CD4-positive, alpha-beta T cell (primary cell): ENCODE measurements around the gene ANXA4. TPM values are rescaled to one million over a fixed set of nuclear protein-coding genes. Genes with fewer than 3 reads are reported as not detected.
"Not testable (repeated sequence)": the region's sequence is repeated elsewhere in the genome, so short reads cannot be mapped to it uniquely, and the experiment has no call there.

Experiments used
- ATAC-seq: fragments of 200-7000 bp; cut with Tn5 transposase; one replicate; pipeline ENCODE4 v1.10.0; 2022; ENCODE audit warnings: mild to moderate bottlenecking; ENCODE audit not compliant: poor library complexity
- CTCF ChIA-PET: fragments of 350-600 bp; sonication (Branson Sonifier 250); formaldehyde crosslinking; loops from one replicate; lab custom pipeline; 2021; ENCODE audit warnings: antibody characterized with exemption, inconsistent platforms; lab: Charles Lee
- POLR2A ChIA-PET: fragments of 350-600 bp; sonication (Branson Sonifier 250); formaldehyde crosslinking; loops from one replicate; lab custom pipeline; 2021; ENCODE audit warnings: antibody characterized with exemption, inconsistent platforms; lab: Charles Lee
- DNase-seq, 14 experiments: peaks; one replicate each; pipeline ENCODE4 v3.0.0-alpha.2; 2013 to 2020; ENCODE audit warnings: mixed read lengths in 2 of 14
- H3K27ac ChIP-seq, 2 donors: one replicate each; pipeline versions ENCODE4 v1.5.1 to v1.7.0; 2013; ENCODE audit warnings: low read length in 2 of 2, low read depth in 1 of 2, mild to moderate bottlenecking in 1 of 2
- H3K27me3 ChIP-seq, 2 experiments: 1 replicate in 1 of 2; 2 replicates in 1 of 2; pipeline versions ENCODE4 v1.6.1 to v1.7.0; 2013; ENCODE audit warnings: low read length in 2 of 2, control low read depth in 1 of 2, mild to moderate bottlenecking in 1 of 2, moderate library complexity in 1 of 2; ENCODE audit not compliant: insufficient read depth in 2 of 2, control insufficient read depth in 1 of 2
- H3K36me3 ChIP-seq: one replicate; pipeline ENCODE4 v1.6.1; 2013; ENCODE audit warnings: low read length, control low read depth; ENCODE audit not compliant: insufficient read depth
- H3K4me1 ChIP-seq: one replicate; pipeline ENCODE4 v1.6.1; 2013; ENCODE audit warnings: low read length, control low read depth; ENCODE audit not compliant: insufficient read depth
- H3K4me3 ChIP-seq: one replicate; pipeline ENCODE4 v1.5.1; 2013; ENCODE audit warnings: mild to moderate bottlenecking, low read length, moderate library complexity
- H3K9me3 ChIP-seq, 2 experiments: 1 replicate in 1 of 2; 2 replicates in 1 of 2; pipeline versions ENCODE4 v1.6.1 to v1.7.0; 2013; ENCODE audit warnings: low read length in 2 of 2, mild to moderate bottlenecking in 2 of 2, control low read depth in 1 of 2, moderate library complexity in 1 of 2; ENCODE audit not compliant: control insufficient read depth in 1 of 2, insufficient read depth in 1 of 2
- H3K27ac Mint-ChIP-seq: one replicate; pipeline ENCODE4 v1.8.0; 2020; ENCODE audit warnings: mixed read lengths
- H3K27me3 Mint-ChIP-seq: one replicate; pipeline ENCODE4 v1.8.0; 2021; ENCODE audit warnings: mixed read lengths
- H3K36me3 Mint-ChIP-seq: one replicate; pipeline ENCODE4 v1.8.0; 2021; ENCODE audit warnings: low read depth, mixed read lengths
- H3K4me1 Mint-ChIP-seq: one replicate; pipeline ENCODE4 v1.8.0; 2021; ENCODE audit warnings: low read depth, mixed read lengths
- H3K4me3 Mint-ChIP-seq: one replicate; pipeline ENCODE4 v1.8.0; 2020; ENCODE audit warnings: mild to moderate bottlenecking, mixed read lengths
- H3K9me3 Mint-ChIP-seq: one replicate; pipeline ENCODE4 v1.8.0; 2020; ENCODE audit warnings: mixed read lengths
- intact Hi-C, 2 experiments: fragments of 100-400 bp; cut with DNase I in 1 of 2; cut with micrococcal nuclease in 1 of 2; formaldehyde crosslinking; loops; one replicate each; pipeline versions ENCODE4 v1.15.1 to v1.9.0; 2023 to 2025; cut with DNase I, micrococcal nuclease
- total RNA-seq, 174 experiments: library from RNA in 2 of 174; stranded (reverse) in 2 of 174; gene quantifications; one replicate each; pipeline ENCODE4 v1.2.3 and lab custom pipeline; 2021 to 2026
- TF ChIP-seq, protein P1 (sequence below): fragments of 200-600 bp; IDR thresholded peaks from one replicate; pipeline ENCODE4 v1.8.0; 2022; ENCODE audit warnings: antibody characterized with exemption, mild to moderate bottlenecking

The ANXA4 gene
- total RNA-seq, 2 experiments from 2014 or later, result 4.0 to 5.3 TPM

DNA sequence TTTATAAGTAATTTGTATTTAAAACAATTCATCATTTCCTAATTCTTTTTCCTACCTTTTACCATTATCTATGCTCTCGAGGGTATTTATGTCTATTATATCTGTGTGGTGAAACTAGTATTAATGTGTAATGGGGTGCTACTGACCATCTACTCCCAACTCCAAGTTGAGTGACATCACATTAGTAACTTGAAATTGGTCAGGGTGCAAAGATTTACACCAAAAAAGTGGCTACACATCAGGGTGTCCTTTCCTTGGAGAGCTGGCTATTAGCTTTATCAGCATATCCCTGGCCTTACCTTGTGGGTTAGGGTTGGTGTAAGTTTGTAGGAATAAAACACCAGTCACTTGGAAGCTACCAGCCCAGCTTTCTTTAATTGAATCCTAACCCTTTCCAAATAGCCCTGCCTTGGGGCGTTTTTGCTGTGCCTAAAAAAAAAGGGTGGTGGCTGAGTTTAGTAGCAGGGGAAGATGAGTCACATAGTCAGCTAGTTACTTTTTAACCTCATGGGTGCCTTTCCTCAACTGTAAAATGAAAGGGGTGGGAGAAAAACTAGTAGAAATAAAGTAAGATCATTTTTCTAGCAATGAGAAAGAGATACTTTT, 14.0 kb downstream of the ANXA4 start:
- Histone ChIP-seq H3K27me3 (no peaks in the 10 kb centered on the region), H3K4me1 (peaks cover 3% of the 10 kb centered on the region), H3K4me3 (no peak overlapping the region), H3K27ac (no peak overlapping the region), H3K36me3 (no peaks in the 10 kb centered on the region), H3K9me3 (no peaks in the 10 kb centered on the region)
- Mint-ChIP-seq H3K4me3 (no peak overlapping the region), H3K27ac (no peak overlapping the region), H3K27me3 (no peaks in the 10 kb centered on the region), H3K4me1 (peaks cover 5% of the 10 kb centered on the region), H3K9me3 (no peaks in the 10 kb centered on the region), H3K36me3 (no peaks in the 10 kb centered on the region)
- no peak for DNase-seq
- ChIA-PET POLR2A (interaction anchor here (1.3 kb wide), 1 partner anchor 14 kb away, joined by 3 read pairs; the partner anchor contains the start of gene ANXA4), CTCF (interaction anchor here (1.4 kb wide), 1 partner anchor 11 kb away, joined by 3 read pairs; no protein-coding TSS in a partner anchor)
- TF ChIP-seq, protein P1, sequence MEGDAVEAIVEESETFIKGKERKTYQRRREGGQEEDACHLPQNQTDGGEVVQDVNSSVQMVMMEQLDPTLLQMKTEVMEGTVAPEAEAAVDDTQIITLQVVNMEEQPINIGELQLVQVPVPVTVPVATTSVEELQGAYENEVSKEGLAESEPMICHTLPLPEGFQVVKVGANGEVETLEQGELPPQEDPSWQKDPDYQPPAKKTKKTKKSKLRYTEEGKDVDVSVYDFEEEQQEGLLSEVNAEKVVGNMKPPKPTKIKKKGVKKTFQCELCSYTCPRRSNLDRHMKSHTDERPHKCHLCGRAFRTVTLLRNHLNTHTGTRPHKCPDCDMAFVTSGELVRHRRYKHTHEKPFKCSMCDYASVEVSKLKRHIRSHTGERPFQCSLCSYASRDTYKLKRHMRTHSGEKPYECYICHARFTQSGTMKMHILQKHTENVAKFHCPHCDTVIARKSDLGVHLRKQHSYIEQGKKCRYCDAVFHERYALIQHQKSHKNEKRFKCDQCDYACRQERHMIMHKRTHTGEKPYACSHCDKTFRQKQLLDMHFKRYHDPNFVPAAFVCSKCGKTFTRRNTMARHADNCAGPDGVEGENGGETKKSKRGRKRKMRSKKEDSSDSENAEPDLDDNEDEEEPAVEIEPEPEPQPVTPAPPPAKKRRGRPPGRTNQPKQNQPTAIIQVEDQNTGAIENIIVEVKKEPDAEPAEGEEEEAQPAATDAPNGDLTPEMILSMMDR, result no peak
- ATAC-seq, result no peak
- intact Hi-C loops, result no loop called here

DNA sequence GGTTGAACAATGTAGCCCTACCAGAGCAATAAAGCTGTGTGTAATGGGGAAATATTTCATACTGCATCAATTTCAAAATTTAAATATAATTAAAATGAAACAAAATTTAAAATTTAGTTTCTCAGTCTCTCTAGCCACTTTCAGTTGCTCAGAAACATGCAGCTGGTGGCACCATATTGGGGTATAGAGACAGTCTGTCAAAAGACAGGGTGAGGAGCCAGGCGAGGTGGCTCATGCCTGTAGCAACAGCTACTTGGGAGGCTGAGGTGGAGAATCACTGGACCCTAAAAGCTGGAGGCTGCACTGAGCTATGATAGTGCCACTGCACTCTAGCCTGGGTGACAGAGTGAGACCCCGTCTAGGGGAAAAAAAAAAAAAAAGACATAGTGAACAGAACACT, 20.1 kb downstream of the ANXA4 start:
- H3K9me3 Mint-ChIP-seq, result no peaks in the 10 kb centered on the region
- no peak overlapping the region for H3K27ac Mint-ChIP-seq
- no peak for DNase-seq
- no peaks in the 10 kb centered on the region for H3K27me3 Mint-ChIP-seq
- Histone ChIP-seq H3K9me3 (no peaks in the 10 kb centered on the region), H3K27me3 (no peaks in the 10 kb centered on the region), H3K36me3 (no peaks in the 10 kb centered on the region), H3K4me1 (peaks cover 2% of the 10 kb centered on the region), H3K4me3 (no peak overlapping the region), H3K27ac (no peak overlapping the region)
- CTCF ChIA-PET, result interaction anchor here (1.5 kb wide), 1 partner anchor 37 kb away, joined by 5 read pairs; no protein-coding TSS in a partner anchor
- POLR2A ChIA-PET, result no interaction called here
- H3K36me3 Mint-ChIP-seq, result no peaks in the 10 kb centered on the region
- intact Hi-C loops, result no loop called here
- H3K4me3 Mint-ChIP-seq, result no peak overlapping the region
- H3K4me1 Mint-ChIP-seq, result peaks cover 22% of the 10 kb centered on the region
- no peak for ATAC-seq
- TF ChIP-seq, protein P1, result no peak

DNA sequence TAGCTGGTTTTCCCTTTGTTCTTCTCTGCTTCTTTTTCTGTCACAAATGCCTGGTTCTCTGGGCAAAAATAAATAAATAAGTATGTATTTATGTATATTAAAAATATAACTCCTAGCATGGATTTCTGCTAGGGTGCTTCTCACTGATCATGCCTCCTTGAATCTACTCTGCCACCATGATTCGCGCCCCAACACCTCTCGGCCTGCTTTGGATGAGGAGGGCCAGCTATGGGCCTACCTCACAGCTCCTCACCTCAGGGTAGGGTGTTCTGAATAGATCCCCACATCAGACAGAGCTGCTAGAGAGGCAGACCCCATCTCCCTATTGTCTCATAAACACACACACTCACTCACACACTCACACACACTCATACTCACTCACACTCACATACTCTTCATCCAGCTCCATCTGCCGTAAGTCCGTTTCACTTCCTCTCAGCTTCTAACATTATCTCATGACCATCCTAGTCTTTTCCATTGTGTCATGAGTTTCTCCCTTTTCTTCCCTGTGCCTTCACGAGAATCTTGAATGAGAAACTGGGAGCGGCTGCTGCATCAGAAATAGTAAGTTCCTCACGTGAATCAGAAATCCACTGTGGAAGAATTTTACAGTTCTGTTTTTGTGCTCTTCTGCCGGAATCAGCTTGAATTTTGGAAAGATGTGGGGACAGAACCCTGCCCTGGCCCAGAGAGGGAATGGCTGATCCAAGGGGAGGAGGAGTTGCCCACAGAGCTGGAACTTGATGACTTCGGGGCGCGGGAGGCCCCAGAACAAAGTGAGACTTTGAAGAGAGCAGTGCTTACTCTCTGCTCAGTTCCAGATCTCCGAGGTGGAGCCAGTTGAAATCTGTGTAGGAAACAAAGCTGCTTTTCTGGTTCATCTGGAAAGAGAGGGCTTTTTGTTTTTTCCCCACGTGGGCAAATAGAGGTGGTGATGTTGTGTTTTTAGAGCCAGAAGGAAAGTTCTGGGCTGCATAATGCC, 20.9 kb downstream of the ANXA4 start:
- no peak for ATAC-seq
- POLR2A ChIA-PET, result no interaction called here
- Histone ChIP-seq H3K27ac (no peak overlapping the region), H3K4me1 (peaks cover 2% of the 10 kb centered on the region), H3K4me3 (no peak overlapping the region), H3K9me3 (no peaks in the 10 kb centered on the region), H3K27me3 (no peaks in the 10 kb centered on the region), H3K36me3 (no peaks in the 10 kb centered on the region)
- no peaks in the 10 kb centered on the region for H3K27me3 Mint-ChIP-seq
- CTCF ChIA-PET, result interaction anchor here (0.7 to 1.5 kb wide), 2 partner anchors 35 to 38 kb away, joined by 3 to 5 read pairs; no protein-coding TSS in a partner anchor
- intact Hi-C loops, result no loop called here
- no peak overlapping the region for H3K4me3 Mint-ChIP-seq
- no peaks in the 10 kb centered on the region for H3K9me3 Mint-ChIP-seq
- H3K36me3 Mint-ChIP-seq, result no peaks in the 10 kb centered on the region
- TF ChIP-seq, protein P1, result no peak
- no peak overlapping the region for H3K27ac Mint-ChIP-seq
- DNase-seq, result peak in 1 of 14 experiments; percentile 13
- H3K4me1 Mint-ChIP-seq, result peaks cover 22% of the 10 kb centered on the region

DNA sequence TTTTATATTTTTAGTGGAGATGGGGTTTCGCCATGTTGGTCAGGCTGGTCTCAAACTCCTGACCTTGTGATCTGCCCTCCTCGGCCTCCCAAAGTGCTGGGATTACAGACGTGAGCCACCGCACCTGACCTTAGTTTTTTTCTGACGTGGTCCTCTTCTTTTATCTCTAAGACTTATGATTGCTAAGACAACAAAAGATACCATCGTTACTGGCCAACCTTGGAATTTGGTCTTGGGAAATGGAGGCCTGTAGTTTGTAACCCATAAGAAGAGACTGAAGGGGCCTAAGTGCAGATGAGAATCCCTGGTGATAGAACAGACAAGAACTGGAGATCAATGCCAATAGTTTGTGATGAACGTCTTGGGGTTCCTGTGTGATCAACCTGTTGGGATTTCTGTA, 21.9 kb downstream of the ANXA4 start:
- H3K4me3 ChIP-seq, H3K9me3 Mint-ChIP-seq, H3K27ac ChIP-seq, H3K36me3 ChIP-seq, H3K27ac Mint-ChIP-seq, DNase-seq, POLR2A ChIA-PET, H3K27me3 Mint-ChIP-seq, H3K36me3 Mint-ChIP-seq, H3K4me3 Mint-ChIP-seq, CTCF ChIA-PET, H3K4me1 ChIP-seq, H3K27me3 ChIP-seq, ATAC-seq, intact Hi-C loops, H3K9me3 ChIP-seq: not testable (repeated sequence)
- peaks cover 22% of the 10 kb centered on the region for H3K4me1 Mint-ChIP-seq
